Cardiac muscle cell (in vitro differentiated cells and primary cell): ENCODE results near the gene ERICH2. TPM values are rescaled to one million over a fixed set of nuclear protein-coding genes. Genes with fewer than 3 reads are reported as not detected.

Experiments used
- DNase-seq, 2 donors: peaks; one replicate each; pipeline versions ENCODE4 v3.0.0 to v3.0.0-alpha.2; 2010 to 2017; ENCODE audit warnings: low read depth in 1 of 2, low spot score in 1 of 2
- H3K27ac ChIP-seq: fragments of 200-600 bp; sonication (generic); 2 replicates; pipeline ENCODE4 v1.5.1; 2016
- H3K27me3 ChIP-seq: fragments of 200-600 bp; sonication (generic); 2 replicates; pipeline ENCODE4 v1.6.0; 2016; ENCODE audit warnings: control low read depth
- H3K36me3 ChIP-seq: fragments of 200-600 bp; sonication (generic); 2 replicates; pipeline ENCODE4 v1.5.1; 2016; ENCODE audit warnings: control low read depth
- H3K4me1 ChIP-seq: fragments of 200-600 bp; sonication (generic); 2 replicates; pipeline ENCODE4 v1.8.1; 2017; ENCODE audit warnings: low read depth, mild to moderate bottlenecking, mixed run types
- H3K4me3 ChIP-seq: fragments of 200-600 bp; sonication (generic); 2 replicates; pipeline ENCODE4 v1.5.1; 2016; ENCODE audit warnings: mild to moderate bottlenecking
- H3K9me3 ChIP-seq: fragments of 200-600 bp; sonication (generic); 2 replicates; pipeline ENCODE4 v1.5.1; 2017; ENCODE audit warnings: low read depth, mild to moderate bottlenecking, control low read depth
- CTCF ChIP-seq: IDR thresholded peaks from 2 replicates; pipeline ENCODE4 v1.5.1; 2012; ENCODE audit warnings: low read depth, mild to moderate bottlenecking, low read length
- polyA plus RNA-seq: library from polyadenylated mRNA; unstranded; fragments of >200 nt; fragmentation: Nextera tagmentation; extraction: Ambion mirVana; gene quantifications from 2 replicates; pipeline ENCODE4 v1.2.1, GENCODE V29; 2016
- total RNA-seq: library from RNA; depleted of rRNA; stranded (reverse); fragments of >200 nt; gene quantifications from 2 replicates; pipeline ENCODE4 v1.2.3, GENCODE V29; 2016

ERICH2 gene
- total and polyA plus RNA-seq, 2 experiments from 2014 or later: 1.5 to 6.2 TPM

GRCh38 chr2:170822290-170823087 lies 52.3 kb downstream of the ERICH2 start:
- H3K4me1 ChIP-seq: no peaks in the 10 kb centered on the region

GRCh38 chr2:170823088-170823897 lies 53.1 kb downstream of the ERICH2 start:
- Histone ChIP-seq H3K9me3 (no peaks in the 10 kb centered on the region), H3K27ac (no peak overlapping the region), H3K4me1 (no peaks in the 10 kb centered on the region), H3K4me3 (peak overlapping the region; percentile 11), H3K27me3 (peaks cover 94% of the 10 kb centered on the region), H3K36me3 (no peaks in the 10 kb centered on the region)
- TF ChIP-seq CTCF: no peak
- DNase-seq: no peak

More at GRCh38 chr2:170822290-170823087, 52.3 kb downstream of the ERICH2 start:
- Histone ChIP-seq H3K27ac (no peak overlapping the region), H3K9me3 (no peaks in the 10 kb centered on the region), H3K27me3 (peaks cover 99% of the 10 kb centered on the region), H3K36me3 (no peaks in the 10 kb centered on the region), H3K4me3 (peak overlapping the region; percentile 11)
- no peak for DNase-seq
- TF ChIP-seq CTCF: peak; percentile 26

GRCh38 chr2:170823898-170824215 lies 53.7 kb downstream of the ERICH2 start:
- no peak overlapping the region for H3K4me3 ChIP-seq
- no peak overlapping the region for H3K27ac ChIP-seq
- no peak for TF ChIP-seq CTCF
- DNase-seq: no peak
- H3K4me1 ChIP-seq: no peaks in the 10 kb centered on the region
- H3K36me3 ChIP-seq: no peaks in the 10 kb centered on the region
- peaks cover 88% of the 10 kb centered on the region for H3K27me3 ChIP-seq
- no peaks in the 10 kb centered on the region for H3K9me3 ChIP-seq

- H3K36me3 ChIP-seq: no peaks in the 10 kb centered on the region
- DNase-seq: no peak
- H3K27me3 ChIP-seq: peaks cover 81% of the 10 kb centered on the region
- no peaks in the 10 kb centered on the region for H3K4me1 ChIP-seq
- H3K4me3 ChIP-seq: no peak overlapping the region
- TF ChIP-seq CTCF: no peak
- H3K27ac ChIP-seq: no peak overlapping the region
- H3K9me3 ChIP-seq: no peaks in the 10 kb centered on the region
Observed at GRCh38 chr2:170824526-170825015, 54.4 kb downstream of the ERICH2 start.

- DNase-seq: no peak
- no peak overlapping the region for H3K27ac ChIP-seq
- no peaks in the 10 kb centered on the region for H3K9me3 ChIP-seq
- H3K4me3 ChIP-seq: no peak overlapping the region
- H3K36me3 ChIP-seq: no peaks in the 10 kb centered on the region
- TF ChIP-seq CTCF: no peak
- peaks cover 47% of the 10 kb centered on the region for H3K27me3 ChIP-seq
- no peaks in the 10 kb centered on the region for H3K4me1 ChIP-seq
Observed at GRCh38 chr2:170827841-170828532, 57.8 kb downstream of the ERICH2 start.
